HG03432 (cell line): ENCODE measurements around the gene FRMD3.

ENCODE experiments used
- ATAC-seq: cut with Tn5 transposase; IDR thresholded peaks from one replicate; pipeline ENCODE4 v1.9.1; 2021; ENCODE audit warnings: mild to moderate bottlenecking, moderate library complexity; ENCODE audit not compliant: unreplicated experiment

The FRMD3 gene

GRCh38 chr9:83440641-83441040 is 97.6 kb downstream of the FRMD3 start:
- ATAC-seq: no peak

- no peak for ATAC-seq
These were observed 102.9 kb downstream of the FRMD3 start for GRCh38 chr9:83435301-83435700.

GRCh38 chr9:83434254-83434653 is 103.9 kb downstream of the FRMD3 start:
- no peak for ATAC-seq

- ATAC-seq: no peak
These were observed 104.4 kb downstream of the FRMD3 start for GRCh38 chr9:83433846-83434245.

- ATAC-seq: no peak
These were observed 105.2 kb downstream of the FRMD3 start for GRCh38 chr9:83432877-83433550.

GRCh38 chr9:83432104-83432627 is 106.0 kb downstream of the FRMD3 start:
- no peak for ATAC-seq

- no peak for ATAC-seq
These were observed 106.8 kb downstream of the FRMD3 start for GRCh38 chr9:83431101-83432060.

- ATAC-seq: no peak
These were observed 107.5 kb downstream of the FRMD3 start for GRCh38 chr9:83430681-83431080.

- ATAC-seq: no peak
These were observed 109.0 kb downstream of the FRMD3 start for GRCh38 chr9:83429229-83429628.

- no peak for ATAC-seq
These were observed 113.0 kb downstream of the FRMD3 start for GRCh38 chr9:83425240-83425639.

GRCh38 chr9:83424831-83425230 is 113.4 kb downstream of the FRMD3 start:
- ATAC-seq: no peak

- ATAC-seq: no peak
These were observed 114.1 kb downstream of the FRMD3 start for GRCh38 chr9:83423815-83424707.

- no peak for ATAC-seq
These were observed 115.7 kb downstream of the FRMD3 start for GRCh38 chr9:83422527-83422926.

- no peak for ATAC-seq
These were observed 117.7 kb downstream of the FRMD3 start for GRCh38 chr9:83420486-83420885.

GRCh38 chr9:83419961-83420360 is 118.2 kb downstream of the FRMD3 start:
- no peak for ATAC-seq

GRCh38 chr9:83418283-83418682 is 119.9 kb downstream of the FRMD3 start:
- no peak for ATAC-seq

- no peak for ATAC-seq
These were observed 124.8 kb downstream of the FRMD3 start for GRCh38 chr9:83413367-83413766.

- no peak for ATAC-seq
These were observed 127.5 kb downstream of the FRMD3 start for GRCh38 chr9:83410701-83411100.

- no peak for ATAC-seq
These were observed 131.3 kb downstream of the FRMD3 start for GRCh38 chr9:83406921-83407320.

GRCh38 chr9:83405759-83406158 is 132.4 kb downstream of the FRMD3 start:
- no peak for ATAC-seq
